GM18517 (cell line): Measurements from ENCODE around the gene RGS4.
"Not testable (repeated sequence)": the region's sequence is repeated elsewhere in the genome, so short reads cannot be mapped to it uniquely, and the experiment has no call there.

Experiments
- ATAC-seq: cut with Tn5 transposase; IDR thresholded peaks from one replicate; pipeline ENCODE4 v1.9.1; 2021; ENCODE audit warnings: mild to moderate bottlenecking, moderate library complexity; ENCODE audit not compliant: unreplicated experiment

Gene RGS4

DNA sequence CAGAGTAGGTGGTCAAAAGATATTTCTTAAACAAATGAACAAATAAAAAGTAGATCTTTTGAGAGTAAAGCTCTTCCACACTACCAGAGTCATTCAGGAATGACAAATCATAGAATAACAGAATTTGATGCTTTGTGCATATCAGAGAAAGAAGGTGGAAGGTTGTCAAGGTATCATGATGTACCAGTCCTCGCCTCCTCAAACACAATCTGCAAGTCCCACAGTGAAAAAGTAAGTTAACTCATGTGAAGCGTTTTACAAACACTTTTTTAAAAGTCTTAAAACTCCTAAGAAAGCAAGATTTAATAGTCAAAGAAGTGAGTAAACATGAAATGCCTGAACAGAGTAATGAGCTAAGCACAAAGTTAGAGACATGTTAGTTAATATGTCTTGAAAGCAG, 2.5 kb upstream of the RGS4 start:
- ATAC-seq, result no peak

DNA sequence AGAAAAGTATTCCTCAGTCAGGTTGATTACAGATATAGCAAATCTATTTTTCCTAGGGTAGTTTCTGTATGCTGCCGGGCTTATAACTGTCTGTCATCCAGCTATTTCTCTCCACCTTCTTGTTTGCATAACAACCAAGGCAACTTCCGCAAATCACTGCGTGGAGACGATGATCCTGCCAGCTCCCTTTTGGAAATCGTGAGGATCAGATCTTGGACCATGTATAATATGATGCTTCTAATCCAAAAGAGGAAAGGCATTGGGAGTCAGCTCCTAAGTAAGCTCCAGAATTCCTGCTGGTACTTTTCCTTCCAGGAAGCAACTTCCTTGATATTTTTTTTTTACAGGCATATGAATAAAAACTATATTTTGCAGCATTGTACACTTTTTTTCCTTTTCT, 445 bp upstream of the RGS4 start:
- ATAC-seq, result no peak

DNA sequence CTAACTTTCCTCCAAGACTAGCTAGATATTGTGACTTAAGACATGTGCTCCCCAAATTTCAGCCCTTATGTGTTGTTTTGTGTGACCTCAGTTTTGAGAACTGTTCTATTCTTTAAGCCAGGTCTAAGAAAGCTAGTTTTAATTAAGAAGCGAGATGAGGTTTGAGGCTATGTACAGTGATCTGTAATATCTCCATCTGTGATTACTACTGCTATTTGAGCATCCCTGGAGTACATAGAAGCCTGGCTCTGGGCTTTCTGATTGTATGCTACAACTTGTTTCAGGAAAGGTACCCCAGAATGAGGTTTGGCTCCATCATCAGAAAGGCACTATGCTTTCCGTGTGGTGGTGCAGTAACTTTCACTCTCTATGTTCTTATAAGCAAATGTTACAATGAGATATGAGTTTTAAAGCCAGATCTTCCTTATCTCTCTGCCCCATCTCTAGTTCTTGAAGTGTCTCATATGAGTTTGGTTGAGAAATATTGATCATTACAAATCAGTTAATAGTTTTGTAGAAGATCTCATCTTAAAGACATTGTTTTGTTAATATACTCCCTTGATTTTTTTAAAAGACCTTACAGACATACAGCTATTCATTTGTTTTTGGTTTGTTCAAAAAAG, 605 bp downstream of the RGS4 start:
- no peak for ATAC-seq

DNA sequence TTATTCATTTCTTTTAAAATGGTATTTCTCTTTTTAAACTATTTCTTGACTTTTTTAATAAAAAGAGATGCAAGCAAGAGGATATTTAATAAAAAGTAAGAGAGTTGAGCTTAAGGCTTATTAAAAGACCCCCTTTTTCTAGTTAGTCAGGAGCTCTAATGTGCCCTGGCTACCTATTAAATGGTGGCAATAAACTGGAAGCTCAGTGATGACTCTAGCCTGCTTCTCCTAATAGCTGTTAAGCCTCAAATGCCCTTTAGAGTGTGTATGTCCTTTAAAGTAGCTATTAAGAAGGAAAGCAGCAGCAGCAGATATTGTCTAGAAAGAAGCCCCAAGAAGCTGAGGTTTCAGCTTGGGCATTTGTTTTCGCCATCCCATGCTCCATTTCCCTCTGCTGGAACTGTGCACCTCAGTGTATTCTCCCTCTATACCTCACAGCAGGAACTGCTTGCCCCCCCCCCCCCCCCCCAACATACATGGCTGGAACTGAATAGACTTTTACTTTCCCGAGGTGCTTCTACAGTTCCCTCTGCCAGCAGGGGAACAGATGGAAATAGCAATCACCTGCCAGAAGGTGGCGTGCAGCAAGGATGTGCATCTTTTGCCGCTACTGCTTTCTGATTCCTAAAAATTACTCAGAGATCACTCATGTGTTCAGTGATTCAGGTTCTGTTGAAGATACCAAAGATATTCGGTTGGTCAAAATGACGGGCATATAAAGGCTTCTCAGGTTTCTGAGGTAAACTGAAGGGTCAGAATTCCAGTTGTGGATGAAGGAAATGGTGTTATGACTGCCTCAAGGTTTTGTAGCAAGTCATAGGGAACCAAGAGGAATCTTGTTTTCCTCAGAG, 2.5 kb downstream of the RGS4 start:
- ATAC-seq, result no peak

DNA sequence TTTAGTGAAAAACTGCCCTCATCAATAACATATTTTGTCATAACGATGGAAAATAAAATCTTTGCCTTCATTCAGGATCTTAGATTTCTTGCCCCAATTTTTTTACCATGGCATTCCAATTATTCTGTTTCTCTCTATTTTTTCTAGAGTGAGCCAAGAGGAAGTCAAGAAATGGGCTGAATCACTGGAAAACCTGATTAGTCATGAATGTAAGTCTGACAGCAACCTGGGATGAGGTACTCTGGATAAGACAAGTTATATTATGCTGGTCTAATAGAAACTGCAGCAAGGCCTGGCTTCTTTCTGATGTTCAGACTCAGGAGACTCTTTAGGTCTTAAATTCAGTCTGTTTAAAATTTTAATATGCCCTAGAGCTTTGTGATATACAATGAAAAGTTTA, 3.5 kb downstream of the RGS4 start:
- ATAC-seq, result no peak

DNA sequence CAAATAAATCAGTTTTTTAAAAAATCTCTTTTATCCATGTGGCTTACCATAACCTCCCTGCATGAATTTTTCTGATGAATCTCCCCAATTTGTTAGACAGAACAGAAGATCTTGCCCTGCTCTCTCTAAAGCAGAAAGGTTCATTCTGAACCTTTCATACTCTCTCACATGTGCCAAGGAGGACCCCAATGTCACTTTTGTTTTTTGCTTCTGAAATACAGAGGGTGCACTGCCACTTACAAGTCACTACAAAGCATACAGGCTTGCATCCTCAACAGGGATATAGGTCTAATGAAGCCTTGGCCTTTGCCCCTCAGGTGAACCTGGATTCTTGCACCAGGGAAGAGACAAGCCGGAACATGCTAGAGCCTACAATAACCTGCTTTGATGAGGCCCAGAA, 4.8 kb downstream of the RGS4 start:
- ATAC-seq, result no peak

DNA sequence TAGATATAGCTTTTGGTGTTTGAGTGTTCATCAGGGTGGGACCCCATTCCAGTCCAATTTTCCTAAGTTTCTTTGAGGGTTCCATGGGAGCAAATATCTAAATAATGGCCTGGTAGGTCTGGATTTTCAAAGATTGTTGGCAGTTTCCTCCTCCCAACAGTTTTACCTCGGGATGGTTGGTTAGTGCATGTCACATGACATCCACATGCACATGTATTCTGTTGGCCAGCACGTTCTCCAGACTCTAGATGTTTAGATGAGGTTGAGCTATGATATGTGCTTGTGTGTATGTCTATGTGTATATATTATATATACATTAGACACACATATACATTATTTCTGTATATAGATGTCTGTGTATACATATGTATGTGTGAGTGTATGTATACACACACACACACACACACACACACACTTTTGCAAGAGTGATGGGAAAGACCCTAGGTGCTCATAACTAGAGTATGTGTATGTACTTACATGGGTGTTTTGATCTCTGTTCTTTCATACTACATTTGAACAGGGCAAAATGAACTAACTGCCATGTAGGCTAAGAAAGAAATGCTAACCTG, 5.6 kb downstream of the RGS4 start:
- ATAC-seq, result no peak

DNA sequence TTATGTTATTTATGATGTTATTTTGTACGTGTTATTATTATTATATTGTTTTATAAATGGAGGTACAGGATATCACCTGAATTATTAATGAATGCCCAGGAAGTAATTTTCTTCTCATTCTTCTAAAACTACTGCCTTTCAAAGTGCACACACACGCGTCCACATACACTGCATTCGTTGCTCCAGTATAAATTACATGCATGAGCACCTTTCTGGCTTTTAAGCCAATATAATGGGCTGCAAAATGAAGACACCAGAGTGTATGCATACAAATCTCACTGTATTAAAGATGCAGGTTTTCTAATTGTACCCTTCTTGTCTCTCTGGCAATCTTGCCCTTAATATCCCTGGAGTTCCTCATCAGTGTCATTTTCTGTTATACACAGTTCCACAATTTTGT, 6.9 kb downstream of the RGS4 start:
- ATAC-seq, result no peak

DNA sequence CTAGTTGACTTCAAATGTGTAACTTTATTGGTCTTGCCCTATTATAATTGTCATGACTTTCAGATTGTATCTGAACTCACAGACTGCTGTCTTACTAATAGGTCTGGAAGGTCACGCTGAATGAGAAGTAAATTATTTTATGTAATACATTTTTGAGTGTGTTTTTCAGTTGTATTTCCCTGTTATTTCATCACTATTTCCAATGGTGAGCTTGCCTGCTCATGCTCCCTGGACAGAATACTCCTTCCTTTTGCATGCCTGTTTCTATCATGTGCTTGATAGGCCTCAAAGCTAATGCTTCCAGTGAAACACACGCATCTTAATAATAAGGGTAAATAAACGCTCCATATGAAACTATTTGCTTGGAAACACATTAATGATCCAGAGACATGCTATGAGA, 7.3 kb downstream of the RGS4 start:
- no peak for ATAC-seq

DNA sequence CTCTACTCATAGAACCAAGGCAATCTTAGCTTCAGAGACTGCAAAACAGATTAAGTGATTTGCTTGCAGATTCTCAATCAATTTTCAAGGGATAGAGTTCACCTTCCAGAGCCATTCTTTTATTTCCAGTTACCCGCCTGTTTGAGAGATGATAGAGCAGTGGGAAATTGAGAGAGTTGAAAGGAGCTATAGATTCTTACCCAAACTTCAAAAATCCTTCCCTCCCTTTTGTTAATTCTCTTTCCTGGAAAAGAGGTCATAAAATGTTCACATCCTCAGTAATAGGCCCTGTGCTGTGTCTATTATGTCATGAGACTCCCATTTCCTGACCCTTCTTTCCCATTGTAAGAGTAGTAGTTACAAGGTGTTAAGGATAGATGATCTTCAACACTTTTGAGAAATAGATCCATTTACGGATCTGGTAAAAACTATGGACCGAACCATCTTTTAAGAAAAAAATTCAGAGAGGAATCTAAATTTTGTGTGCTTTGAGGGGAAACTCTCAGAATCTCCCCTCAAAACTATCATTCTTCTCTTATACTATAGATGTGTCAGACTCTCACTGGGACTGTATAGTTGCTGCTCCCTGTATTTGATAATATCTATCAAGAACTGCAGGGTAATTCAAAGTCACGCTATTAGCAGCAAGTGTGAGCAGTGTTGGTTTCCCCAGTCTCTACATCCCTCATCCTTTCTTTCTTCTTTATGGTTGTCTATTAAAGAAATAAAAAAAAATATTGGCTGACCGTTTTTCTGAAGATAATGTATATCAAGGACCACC, 8.0 kb downstream of the RGS4 start:
- ATAC-seq, result no peak

DNA sequence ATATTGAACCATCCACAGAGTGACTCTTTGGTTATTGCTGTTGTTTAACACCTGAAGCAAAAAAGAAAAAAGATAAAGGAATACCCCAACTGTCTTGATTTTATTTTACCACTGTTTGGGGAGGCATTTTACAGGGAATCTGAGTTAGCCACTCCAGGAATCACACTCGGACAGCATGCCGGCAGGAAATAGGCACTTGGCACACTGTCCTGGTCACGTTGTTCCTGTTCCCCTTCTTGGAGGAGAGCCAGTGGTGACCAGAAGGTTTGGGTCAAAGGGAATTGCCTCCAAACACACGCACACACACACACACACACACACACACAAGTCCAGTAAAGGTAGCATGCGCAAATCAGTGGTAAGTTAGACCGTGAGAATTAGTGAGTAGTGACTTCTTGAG, 13.8 kb downstream of the RGS4 start:
- ATAC-seq, result no peak

DNA sequence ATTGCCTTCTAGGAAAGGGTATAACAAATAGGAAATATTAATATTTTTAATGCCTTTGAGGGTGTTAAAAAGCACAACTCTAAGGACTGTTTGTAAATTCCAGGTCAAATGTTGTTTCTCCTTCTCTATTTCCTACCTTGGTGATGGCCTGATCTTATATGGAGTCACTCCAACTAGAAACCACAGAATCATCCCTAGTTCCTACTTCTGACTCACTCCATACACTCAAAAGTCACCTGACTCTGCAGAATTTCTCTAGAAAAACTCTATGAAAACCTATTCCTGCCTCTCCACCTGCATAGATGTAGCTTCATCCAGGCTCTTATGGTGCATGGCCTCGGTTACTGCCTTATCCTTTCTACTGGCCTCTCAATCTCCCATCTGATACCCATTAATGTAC, 14.5 kb downstream of the RGS4 start:
- ATAC-seq, result no peak

DNA sequence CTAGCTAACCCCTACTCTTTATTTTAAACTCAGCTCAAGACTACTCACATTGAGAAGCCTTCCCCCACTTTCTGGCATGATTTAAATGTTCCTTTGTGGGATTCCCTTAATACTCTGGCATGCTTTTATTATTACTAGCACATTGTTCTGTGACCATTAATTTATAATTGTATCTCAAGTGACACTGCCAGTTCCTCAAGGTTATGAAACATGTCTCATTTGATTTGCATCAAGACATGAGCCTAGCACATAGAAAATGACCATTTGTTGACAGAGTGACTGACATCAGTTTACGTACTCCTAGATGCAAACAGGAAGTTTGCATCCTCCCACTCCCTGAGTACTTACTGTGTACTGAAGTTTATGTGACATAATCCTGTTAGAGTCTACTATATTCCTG, 15.2 kb downstream of the RGS4 start:
- ATAC-seq, result no peak

DNA sequence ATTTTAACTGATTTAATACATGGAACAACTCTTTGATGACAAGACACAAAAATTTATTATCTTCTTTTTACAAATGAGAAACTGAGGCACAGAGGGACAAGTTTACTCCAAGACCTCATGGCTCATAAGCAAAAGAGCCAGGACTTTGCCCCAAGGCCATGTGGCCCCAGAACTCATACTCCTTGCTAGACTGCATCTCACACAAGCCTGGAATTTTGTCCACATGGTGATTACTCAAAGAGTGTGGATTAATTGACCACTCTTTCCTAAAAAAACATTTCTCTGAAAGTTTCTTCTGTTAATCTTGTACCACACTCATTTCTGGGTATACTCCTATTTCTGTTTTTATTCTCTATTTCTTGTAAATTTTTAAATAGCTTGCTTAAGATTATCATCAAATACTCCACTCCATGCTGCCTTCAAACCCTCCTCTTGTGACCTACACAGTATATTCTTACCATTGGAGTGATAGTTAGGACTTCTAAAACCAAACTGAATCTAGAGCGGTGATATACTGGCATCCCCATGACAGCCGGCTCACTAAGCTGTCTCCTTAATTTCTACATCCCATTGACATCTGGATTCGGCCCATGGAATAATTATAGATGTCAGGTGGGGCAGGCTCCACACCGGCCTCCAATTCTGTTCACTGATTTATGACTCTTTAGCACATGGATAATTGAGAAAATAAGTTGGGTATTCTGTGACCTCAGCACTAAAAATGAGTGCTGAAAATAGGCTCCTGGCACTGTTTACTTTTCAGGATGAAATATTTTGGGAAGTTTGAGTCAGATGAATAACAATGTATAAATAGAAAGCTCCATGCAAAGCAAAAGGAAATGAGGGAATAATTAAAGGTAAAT, 16.1 kb downstream of the RGS4 start:
- ATAC-seq, result no peak

DNA sequence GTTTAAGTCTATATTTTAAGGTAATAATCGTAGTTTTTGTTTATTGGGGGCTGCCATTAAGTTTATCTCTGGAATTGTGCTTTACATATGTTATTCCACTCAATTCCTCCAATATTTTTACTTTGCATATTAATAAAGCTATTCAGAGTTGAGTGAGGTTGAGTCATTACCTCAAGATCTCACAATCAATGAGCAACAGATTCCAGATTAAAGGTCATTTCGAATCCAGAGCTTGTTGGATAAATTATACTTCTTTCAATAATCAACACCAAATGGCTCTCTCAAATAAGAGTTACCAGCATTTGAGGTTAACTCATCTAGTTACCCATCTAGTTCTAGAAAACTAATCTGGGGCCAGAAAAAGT, 16.7 kb downstream of the RGS4 start:
- ATAC-seq, result no peak

DNA sequence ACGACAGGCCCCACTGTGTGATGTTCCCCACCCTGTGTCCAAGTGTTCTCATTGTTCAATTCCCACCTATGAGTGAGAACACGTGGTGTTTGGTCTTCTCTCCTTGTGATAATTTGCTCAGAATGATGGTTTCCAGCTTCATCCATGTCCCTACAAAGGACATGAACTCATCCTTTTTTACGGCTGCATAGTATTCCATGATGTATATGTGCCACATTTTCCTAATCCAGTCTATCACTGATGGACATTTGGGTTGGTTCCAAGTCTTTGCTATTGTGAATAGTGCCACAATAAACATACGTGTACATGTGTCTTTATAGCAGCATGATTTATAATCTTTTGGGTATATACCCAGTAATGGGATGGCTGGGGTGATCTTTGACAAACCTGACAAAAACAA, 20.0 kb downstream of the RGS4 start:
- not testable (repeated sequence) for ATAC-seq

DNA sequence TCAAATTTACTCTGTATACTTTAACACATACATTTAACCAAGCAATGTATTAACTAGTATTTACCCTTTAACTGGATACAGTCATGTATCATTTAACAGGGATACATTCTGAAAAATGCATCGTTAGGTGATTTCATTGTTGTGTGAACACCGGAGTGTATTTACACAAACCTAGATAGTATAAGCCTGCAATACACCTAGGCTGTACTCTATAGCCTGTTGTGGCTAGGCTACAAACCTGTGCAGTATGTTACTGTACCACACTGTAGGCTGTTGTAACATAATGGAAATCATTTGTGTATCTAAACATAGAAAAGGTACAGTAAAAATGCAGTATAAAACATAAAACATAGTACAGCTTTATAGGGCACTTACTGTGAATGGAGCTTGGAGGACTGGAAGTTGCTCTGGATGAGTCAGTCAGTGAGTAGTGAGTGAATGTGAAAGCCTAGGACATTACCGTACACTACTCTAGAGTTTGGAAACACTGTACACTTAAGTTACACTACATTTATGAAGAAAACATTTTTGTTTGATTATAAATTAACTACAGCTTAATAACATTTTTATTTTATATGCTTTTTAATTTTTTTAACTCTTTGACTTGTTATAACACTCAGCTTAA, 21.3 kb downstream of the RGS4 start:
- ATAC-seq, result no peak

DNA sequence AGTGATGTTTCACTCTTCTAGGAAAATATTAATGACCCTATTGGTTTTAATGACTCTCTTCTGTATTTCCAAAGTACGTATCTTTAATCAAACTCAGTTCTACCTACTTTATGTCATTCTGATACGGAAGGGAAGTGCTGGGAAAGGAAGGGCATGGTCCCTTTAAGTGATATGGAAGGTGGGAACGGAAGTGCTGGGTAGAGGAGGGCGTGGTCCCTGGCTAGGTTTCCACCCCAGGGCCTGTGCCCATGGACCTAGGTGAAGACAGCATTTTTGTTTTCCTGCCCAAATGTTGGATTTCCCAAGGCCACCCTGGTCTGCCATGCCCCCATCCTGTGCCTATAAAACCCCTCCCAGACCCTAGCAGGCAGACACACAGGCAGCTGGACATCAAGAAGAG, 24.0 kb downstream of the RGS4 start:
- ATAC-seq, result no peak

DNA sequence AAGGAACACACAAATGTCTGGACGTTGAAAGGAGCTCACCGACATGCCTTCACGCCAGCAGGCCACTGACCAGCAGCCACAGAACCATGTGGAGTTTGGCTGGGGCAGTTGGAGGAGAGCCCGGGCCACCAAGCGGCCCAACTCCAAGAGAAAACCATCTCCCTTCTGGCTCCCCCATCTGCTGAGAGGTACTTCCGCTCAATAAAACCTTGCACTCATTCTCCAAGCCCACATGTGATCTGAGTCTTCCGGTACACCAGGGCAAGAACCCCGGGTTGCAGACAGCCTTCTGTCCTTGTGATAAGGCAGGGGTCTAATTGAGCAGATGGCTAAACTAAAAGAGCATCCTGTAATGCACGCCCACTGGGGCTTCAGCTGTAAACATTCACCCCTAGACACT, 24.4 kb downstream of the RGS4 start:
- ATAC-seq, result no peak

DNA sequence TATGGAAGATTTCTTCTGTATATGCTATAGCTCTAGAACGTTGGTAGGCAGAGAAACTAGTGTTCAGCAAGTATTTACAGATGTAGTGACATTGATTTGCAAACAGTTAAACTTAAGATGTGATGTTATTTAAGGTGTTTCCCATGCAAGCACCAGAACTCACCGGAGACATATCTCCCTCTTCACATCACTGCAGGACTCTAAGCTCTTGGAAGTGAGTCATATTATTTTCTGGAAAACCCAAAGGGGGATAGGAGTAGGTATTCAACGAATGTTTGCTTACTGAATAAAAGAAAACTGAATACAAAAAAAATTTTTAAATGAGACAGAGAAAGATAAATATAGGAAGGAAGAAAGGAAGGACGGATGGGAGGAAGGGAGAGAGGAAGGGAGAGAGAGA, 25.0 kb downstream of the RGS4 start:
- no peak for ATAC-seq
